H1 (cell line): Measurements from ENCODE around the gene SPATA21. TPM values are rescaled to one million over a fixed set of nuclear protein-coding genes. Genes with fewer than 3 reads are reported as not detected.

ENCODE experiments used
- polyA plus RNA-seq, 7 experiments: library from polyadenylated mRNA; depleted of rRNA in 3 of 7; stranded (reverse) in 5 of 7; unstranded in 2 of 7; fragments of >200 nt in 5 of 7; fragments of 200-250 nt in 2 of 7; gene quantifications; 1 replicate in 5 of 7; 2 replicates in 1 of 7; 4 replicates in 1 of 7; pipeline versions ENCODE4 v1.2.1 to v1.2.3, GENCODE V29; 2011 to 2013; ENCODE audit warnings: missing spikeins in 2 of 7, mixed read lengths in 2 of 7
- total RNA-seq: library from RNA; stranded (reverse); fragmentation: NEBNext Ultra II Directional; extraction: Animal tissue kit (Norgen Biotek cat#: 25700); gene quantifications from 2 replicates; pipeline ENCODE4 v1.2.1, GENCODE V29; 2021
- TF ChIP-seq, protein P1 (sequence below): fragments of 300-600 bp; sonication (generic); IDR thresholded peaks from 2 replicates; pipeline ENCODE4 v1.7.1; 2012; ENCODE audit warnings: low read length, moderate library complexity, mild to moderate bottlenecking, inconsistent platforms; ENCODE audit not compliant: insufficient replicate concordance

Gene SPATA21
- total and polyA plus RNA-seq, 2 of the 8 experiments (the other 6 are each of a cell fraction or from before 2014, with no cell fraction given) = not detected

- TF ChIP-seq, protein P1, sequence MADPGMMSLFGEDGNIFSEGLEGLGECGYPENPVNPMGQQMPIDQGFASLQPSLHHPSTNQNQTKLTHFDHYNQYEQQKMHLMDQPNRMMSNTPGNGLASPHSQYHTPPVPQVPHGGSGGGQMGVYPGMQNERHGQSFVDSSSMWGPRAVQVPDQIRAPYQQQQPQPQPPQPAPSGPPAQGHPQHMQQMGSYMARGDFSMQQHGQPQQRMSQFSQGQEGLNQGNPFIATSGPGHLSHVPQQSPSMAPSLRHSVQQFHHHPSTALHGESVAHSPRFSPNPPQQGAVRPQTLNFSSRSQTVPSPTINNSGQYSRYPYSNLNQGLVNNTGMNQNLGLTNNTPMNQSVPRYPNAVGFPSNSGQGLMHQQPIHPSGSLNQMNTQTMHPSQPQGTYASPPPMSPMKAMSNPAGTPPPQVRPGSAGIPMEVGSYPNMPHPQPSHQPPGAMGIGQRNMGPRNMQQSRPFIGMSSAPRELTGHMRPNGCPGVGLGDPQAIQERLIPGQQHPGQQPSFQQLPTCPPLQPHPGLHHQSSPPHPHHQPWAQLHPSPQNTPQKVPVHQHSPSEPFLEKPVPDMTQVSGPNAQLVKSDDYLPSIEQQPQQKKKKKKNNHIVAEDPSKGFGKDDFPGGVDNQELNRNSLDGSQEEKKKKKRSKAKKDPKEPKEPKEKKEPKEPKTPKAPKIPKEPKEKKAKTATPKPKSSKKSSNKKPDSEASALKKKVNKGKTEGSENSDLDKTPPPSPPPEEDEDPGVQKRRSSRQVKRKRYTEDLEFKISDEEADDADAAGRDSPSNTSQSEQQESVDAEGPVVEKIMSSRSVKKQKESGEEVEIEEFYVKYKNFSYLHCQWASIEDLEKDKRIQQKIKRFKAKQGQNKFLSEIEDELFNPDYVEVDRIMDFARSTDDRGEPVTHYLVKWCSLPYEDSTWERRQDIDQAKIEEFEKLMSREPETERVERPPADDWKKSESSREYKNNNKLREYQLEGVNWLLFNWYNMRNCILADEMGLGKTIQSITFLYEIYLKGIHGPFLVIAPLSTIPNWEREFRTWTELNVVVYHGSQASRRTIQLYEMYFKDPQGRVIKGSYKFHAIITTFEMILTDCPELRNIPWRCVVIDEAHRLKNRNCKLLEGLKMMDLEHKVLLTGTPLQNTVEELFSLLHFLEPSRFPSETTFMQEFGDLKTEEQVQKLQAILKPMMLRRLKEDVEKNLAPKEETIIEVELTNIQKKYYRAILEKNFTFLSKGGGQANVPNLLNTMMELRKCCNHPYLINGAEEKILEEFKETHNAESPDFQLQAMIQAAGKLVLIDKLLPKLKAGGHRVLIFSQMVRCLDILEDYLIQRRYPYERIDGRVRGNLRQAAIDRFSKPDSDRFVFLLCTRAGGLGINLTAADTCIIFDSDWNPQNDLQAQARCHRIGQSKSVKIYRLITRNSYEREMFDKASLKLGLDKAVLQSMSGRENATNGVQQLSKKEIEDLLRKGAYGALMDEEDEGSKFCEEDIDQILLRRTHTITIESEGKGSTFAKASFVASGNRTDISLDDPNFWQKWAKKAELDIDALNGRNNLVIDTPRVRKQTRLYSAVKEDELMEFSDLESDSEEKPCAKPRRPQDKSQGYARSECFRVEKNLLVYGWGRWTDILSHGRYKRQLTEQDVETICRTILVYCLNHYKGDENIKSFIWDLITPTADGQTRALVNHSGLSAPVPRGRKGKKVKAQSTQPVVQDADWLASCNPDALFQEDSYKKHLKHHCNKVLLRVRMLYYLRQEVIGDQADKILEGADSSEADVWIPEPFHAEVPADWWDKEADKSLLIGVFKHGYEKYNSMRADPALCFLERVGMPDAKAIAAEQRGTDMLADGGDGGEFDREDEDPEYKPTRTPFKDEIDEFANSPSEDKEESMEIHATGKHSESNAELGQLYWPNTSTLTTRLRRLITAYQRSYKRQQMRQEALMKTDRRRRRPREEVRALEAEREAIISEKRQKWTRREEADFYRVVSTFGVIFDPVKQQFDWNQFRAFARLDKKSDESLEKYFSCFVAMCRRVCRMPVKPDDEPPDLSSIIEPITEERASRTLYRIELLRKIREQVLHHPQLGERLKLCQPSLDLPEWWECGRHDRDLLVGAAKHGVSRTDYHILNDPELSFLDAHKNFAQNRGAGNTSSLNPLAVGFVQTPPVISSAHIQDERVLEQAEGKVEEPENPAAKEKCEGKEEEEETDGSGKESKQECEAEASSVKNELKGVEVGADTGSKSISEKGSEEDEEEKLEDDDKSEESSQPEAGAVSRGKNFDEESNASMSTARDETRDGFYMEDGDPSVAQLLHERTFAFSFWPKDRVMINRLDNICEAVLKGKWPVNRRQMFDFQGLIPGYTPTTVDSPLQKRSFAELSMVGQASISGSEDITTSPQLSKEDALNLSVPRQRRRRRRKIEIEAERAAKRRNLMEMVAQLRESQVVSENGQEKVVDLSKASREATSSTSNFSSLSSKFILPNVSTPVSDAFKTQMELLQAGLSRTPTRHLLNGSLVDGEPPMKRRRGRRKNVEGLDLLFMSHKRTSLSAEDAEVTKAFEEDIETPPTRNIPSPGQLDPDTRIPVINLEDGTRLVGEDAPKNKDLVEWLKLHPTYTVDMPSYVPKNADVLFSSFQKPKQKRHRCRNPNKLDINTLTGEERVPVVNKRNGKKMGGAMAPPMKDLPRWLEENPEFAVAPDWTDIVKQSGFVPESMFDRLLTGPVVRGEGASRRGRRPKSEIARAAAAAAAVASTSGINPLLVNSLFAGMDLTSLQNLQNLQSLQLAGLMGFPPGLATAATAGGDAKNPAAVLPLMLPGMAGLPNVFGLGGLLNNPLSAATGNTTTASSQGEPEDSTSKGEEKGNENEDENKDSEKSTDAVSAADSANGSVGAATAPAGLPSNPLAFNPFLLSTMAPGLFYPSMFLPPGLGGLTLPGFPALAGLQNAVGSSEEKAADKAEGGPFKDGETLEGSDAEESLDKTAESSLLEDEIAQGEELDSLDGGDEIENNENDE = no peak
- TF ChIP-seq, all 59 proteins: peak for 0
Measured at GRCh38 chr1:16402742-16403141, 34.5 kb downstream of the SPATA21 start (continued).
